AG09309 (cell line): Measurements from ENCODE around the gene GPC4.

Source experiments
- DNase-seq: peaks from one replicate; pipeline ENCODE4 v3.0.0-alpha.2; 2010; ENCODE audit warnings: low read depth
- H3K4me3 ChIP-seq: 2 replicates; pipeline ENCODE4 v1.5.1; 2011; ENCODE audit warnings: mild to moderate bottlenecking, low read depth, low read length, moderate library complexity; ENCODE audit not compliant: control insufficient read depth
- CTCF ChIP-seq: IDR thresholded peaks from 2 replicates; pipeline ENCODE4 v1.5.1; 2011; ENCODE audit warnings: mild to moderate bottlenecking, low read depth, low read length, inconsistent platforms; ENCODE audit not compliant: insufficient read depth, control insufficient read depth; ENCODE audit errors: missing control alignments

Gene GPC4

GRCh38 chrX:133389975-133390374, 25.3 kb downstream of the GPC4 start:
- H3K4me3 ChIP-seq, result no peak overlapping the region
- TF ChIP-seq CTCF, result no peak
- DNase-seq, result no peak

- DNase-seq, result no peak
- no peak overlapping the region for H3K4me3 ChIP-seq
- TF ChIP-seq CTCF, result no peak
These were observed 30.8 kb downstream of the GPC4 start for GRCh38 chrX:133384454-133384853.

GRCh38 chrX:133380711-133381619, 34.3 kb downstream of the GPC4 start:
- no peak for DNase-seq
- H3K4me3 ChIP-seq, result no peak overlapping the region
- TF ChIP-seq CTCF, result no peak

- no peak for TF ChIP-seq CTCF
- H3K4me3 ChIP-seq, result no peak overlapping the region
- no peak for DNase-seq
These were observed 38.9 kb downstream of the GPC4 start for GRCh38 chrX:133376422-133376821.

GRCh38 chrX:133375615-133376340, 39.5 kb downstream of the GPC4 start:
- DNase-seq, result no peak
- no peak for TF ChIP-seq CTCF
- no peak overlapping the region for H3K4me3 ChIP-seq

- DNase-seq, result no peak
- TF ChIP-seq CTCF, result no peak
- H3K4me3 ChIP-seq, result no peak overlapping the region
These were observed 40.4 kb downstream of the GPC4 start for GRCh38 chrX:133374874-133375387.
